HG03097 (cell line): ENCODE data around the gene WFDC12.

Experiments used
- ATAC-seq: cut with Tn5 transposase; IDR thresholded peaks from one replicate; pipeline ENCODE4 v1.9.1; 2021; ENCODE audit not compliant: unreplicated experiment, low FRiP score

Gene WFDC12

GRCh38 chr20:45094201-45094600, 30.1 kb downstream of the WFDC12 start:
- ATAC-seq = no peak

GRCh38 chr20:45092898-45093297, 31.4 kb downstream of the WFDC12 start:
- ATAC-seq = no peak

DNA sequence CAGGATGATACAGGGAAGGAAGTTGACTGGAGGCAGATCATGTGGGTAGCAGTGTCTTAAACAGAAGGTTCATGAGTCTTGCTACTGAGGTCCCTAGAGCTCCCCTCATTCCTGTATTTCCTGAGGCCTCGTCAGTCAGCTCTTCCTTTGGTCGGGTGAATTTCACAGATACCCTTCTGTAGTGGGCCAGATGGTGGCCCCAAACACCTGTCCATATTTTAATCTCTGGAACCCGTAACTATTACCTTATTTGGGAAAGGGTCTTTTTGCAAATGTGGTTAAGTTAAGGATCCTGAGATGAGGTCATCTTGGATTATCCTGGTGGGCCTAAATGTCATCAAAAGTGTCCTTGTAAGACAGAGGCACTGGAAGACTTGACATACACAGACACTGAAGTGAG, 32.9 kb downstream of the WFDC12 start:
- no peak for ATAC-seq

DNA sequence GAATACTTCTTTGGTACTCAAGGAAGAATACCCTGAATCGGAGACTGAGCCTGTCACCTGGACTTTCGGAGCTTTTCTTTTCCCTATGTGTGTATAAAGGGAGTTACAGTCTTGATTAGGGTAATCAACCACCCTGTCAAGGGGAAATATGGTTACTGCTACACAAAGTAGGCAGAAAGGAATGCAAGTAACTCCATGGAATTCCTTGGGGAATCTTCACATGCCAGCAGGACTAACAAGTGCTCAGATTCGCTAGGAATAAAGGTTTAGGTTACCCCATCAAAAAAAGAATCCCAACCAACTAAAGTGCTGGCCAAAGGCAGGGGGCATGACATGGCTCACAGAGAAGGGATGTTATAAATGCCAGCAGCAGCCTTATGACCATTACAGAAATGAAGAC, 33.8 kb downstream of the WFDC12 start:
- no peak for ATAC-seq

DNA sequence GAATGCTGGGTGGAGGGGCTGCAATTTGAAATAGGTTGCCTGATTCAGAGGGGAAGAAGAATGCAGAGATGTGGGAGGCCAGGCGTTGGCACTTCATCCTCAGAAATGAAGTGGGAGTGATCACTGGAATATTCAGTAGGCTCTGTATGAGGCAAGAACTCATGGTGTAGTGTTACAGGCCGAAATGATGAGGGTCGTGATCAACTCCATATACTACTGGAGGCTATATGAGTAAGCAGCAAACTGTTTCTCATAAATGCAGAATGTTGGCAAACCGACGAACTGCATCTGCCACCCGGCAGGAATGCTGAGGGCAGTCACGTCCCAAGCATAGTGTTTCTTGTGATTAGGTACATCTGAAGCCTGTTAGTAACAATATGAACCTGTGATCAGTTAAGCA, 36.0 kb downstream of the WFDC12 start:
- ATAC-seq = no peak

DNA sequence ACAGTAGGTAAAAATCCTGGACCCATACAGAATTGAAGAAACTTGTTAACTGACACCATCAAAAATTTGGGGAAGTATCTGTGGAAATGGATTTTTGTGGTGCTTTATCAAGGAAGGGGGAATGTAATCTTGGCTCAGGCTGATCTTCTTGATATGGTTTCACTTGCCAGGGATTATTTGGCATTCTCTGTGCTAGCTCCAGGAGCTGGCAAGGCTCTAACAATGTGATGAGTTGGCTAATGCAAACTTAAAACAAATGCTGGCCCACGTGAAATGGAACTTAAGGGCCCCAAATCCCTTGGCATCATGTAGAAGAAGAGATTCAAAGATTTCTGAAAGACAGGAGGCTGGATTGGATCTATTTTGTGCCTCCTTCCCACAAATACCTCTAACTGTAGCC, 36.5 kb downstream of the WFDC12 start:
- ATAC-seq = no peak

DNA sequence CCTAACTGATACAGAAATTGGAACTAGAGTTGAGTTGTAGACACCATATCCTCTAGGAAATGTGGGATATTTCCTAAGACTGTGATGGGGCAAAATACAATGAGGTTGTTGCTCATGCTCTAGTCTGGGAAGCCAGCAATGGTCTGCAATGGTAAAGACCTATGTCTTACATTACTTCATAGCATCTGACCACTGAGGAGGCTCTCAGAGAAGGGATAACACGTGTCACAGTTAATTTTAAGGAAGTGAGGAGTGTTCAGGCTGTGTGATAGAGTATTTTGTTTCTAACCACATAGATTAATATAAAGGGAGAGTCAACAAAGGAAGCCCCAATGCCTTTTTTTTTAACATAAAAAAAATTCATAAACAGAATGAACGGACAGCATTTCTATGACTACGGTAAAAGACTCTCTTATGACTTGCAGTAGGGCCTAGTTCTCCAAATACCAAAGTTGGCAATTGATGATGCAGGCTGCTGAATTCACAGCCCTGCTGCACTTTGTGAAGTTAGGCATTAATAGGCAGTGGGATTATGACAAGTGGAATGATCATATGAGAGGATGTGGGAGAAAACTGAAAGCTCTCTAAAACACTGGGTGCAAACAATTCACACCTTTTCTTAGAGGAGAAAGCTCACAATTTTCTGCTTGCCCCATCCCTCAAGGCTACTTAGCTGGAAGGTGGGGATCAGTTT, 37.0 kb downstream of the WFDC12 start:
- ATAC-seq = no peak

- no peak for ATAC-seq
Measured at GRCh38 chr20:45085867-45086266, 38.4 kb downstream of the WFDC12 start.

- ATAC-seq = no peak
Measured at GRCh38 chr20:45085289-45085688, 39.0 kb downstream of the WFDC12 start.

DNA sequence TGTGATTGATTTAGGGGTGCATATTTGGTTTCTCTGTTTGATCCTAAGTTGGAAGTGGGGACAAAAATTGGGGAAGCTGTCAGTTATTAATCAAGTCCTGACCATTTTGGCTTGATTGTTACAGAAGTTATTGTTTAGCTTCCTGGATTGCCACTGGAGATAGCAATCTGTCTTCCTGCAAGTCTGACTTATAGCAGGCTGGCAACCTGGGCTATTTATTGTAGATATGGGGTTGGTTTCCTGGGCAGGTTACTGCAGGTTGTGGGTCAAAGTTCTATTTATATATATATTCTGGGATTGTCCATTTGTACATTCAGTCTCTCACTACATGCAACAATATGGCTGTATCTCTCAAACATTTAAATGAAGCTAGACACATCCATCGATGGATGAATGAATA, 41.1 kb downstream of the WFDC12 start:
- no peak for ATAC-seq

DNA sequence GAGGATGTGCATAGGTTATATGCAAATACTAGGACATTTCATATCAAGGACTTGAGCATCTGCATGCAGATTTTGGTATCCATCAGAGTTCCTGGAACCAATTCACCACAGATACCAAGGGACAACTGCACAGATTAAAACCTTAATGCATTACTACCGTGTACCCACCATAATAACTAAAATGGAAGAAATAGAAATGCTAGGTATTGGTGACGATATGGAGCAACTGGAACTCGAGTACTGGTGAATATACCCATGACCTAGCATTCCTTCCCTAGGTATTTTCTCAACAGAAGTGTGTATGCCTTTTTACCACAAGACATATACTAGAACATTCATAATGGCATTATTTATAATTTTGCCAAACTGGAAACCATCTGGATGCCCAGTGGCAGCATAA, 41.8 kb downstream of the WFDC12 start:
- ATAC-seq = no peak

GRCh38 chr20:45080867-45081624, 43.2 kb downstream of the WFDC12 start:
- no peak for ATAC-seq

DNA sequence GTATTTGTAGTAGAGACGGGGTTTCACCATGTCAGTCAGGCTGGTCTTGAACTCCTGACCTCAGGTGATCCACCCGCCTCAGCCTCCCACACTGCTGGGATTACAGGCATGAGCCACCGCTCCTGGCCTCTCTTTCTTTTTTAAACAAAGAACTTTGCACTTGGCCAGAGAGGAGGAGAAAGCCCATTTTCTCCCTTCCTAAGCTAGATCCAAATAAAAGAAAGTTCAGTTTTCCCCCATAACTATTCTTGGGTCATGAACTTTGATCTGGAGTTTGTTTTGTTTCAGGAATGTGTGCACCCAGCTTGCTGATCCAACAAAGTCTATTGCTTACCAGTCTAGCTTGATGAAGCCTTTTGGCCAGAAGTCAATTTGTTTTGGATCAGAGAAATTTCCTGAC, 46.7 kb downstream of the WFDC12 start:
- ATAC-seq = no peak
